NCI-H2196 treated with DMSO at 0.1 percent for 48 hours (cell line): Measurements from ENCODE around the gene CCRL2.
"Not testable (repeated sequence)": the region's sequence is repeated elsewhere in the genome, so short reads cannot be mapped to it uniquely, and the experiment has no call there.

Experiments
- DNase-seq: peaks from one replicate; lab custom pipeline; 2025; ENCODE audit not compliant: unreplicated experiment; lab: John Stamatoyannopoulos, UW

The CCRL2 gene

DNA sequence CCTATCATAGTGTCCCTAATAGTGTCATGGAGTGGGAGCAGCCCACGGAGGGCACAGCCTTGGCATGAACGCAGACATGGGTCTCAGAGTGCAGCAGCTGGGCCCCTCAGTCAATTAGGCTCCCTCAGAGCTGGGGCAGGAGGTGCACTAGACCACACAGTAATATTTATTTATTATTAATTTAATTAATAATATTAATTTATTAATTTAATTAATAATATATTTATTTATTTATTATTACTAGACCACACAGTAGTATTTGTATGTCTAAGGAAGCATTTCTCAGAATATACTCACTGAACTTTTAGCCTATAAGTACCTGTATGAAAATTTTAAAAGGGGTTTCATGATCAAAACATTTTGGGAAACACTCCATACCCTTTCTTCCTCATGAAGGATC, 5.5 kb upstream of the CCRL2 start:
- DNase-seq = no peak

DNA sequence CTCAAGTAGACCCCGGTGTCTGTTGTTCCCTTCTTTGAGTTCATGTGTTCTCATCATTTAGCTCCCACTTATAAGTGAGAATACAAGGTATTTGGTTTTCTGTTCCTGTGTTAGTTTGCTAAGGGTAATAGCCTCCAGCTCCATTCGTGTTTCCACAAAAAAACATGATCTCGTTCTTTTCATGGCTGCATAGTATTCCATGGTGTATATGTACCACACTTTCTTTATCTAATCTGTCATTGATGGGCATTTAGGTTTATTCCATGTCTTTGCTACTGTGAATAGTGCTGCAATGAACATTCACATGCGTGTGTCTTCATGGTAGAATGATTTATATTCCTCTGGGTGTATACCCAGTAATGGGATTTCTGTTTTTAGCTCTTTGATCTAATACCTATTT, 4.2 kb upstream of the CCRL2 start:
- DNase-seq = not testable (repeated sequence)

DNA sequence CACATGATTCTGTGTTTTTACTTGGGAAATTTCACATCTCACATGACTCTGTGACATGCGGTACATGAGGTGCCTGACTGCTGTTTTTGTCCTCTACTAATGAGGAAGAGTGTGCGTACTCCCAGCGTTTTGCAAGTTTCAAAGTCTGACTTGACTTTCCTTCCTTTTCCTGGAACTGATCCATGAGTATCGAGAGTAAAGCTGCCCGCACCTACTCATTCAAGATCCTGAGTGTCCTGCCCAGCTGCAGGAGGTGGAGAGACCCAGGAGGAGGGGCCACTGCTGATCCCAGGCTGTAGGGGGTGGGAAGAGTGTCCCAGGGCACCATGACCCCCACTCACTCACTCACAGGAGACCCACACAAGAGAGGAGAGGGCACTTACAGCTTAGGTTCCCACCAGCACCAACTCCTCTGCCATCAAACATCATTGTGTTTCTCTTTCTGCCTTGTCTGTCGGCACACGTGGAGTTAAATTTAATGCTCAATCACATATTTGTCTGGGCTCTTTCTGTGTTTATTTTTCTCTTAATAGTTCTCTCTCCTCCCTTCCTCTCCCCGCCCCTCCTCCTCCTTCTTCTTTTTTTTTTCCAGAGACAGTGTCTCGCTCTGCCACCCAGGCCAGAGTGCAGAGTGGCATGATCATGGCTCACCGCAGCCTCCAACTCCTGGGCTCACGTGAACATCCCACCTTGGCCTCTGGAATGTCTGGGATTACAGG, 1.6 kb upstream of the CCRL2 start:
- DNase-seq = no peak

DNA sequence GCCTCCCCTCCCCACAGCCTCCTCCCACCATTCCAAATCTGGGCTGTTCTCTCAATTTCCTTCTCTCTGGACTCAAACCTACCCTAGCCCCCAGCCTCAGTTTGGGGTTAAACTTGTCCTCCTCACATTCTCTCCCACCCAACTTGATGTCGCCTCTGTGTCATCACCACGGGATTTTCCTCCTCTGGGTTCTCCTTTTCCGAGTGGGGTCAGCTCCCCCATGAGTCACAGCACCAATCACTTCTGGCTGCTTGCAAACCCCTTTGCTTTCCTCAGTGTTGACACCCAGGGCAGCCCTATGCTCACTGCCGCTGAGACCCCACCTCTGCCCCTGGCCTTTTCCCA, 644 bp upstream of the CCRL2 start:
- no peak for DNase-seq

DNA sequence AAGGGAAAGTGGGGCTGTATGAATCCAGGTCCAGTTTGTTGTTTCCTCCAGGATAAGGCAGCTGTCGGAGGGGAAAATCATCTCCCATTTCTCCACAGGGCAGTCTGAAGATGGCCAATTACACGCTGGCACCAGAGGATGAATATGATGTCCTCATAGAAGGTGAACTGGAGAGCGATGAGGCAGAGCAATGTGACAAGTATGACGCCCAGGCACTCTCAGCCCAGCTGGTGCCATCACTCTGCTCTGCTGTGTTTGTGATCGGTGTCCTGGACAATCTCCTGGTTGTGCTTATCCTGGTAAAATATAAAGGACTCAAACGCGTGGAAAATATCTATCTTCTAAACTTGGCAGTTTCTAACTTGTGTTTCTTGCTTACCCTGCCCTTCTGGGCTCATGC, 911 bp downstream of the CCRL2 start:
- DNase-seq = no peak

DNA sequence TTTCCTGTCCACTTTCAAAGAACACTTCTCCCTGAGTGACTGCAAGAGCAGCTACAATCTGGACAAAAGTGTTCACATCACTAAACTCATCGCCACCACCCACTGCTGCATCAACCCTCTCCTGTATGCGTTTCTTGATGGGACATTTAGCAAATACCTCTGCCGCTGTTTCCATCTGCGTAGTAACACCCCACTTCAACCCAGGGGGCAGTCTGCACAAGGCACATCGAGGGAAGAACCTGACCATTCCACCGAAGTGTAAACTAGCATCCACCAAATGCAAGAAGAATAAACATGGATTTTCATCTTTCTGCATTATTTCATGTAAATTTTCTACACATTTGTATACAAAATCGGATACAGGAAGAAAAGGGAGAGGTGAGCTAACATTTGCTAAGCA, 1.8 kb downstream of the CCRL2 start:
- no peak for DNase-seq

DNA sequence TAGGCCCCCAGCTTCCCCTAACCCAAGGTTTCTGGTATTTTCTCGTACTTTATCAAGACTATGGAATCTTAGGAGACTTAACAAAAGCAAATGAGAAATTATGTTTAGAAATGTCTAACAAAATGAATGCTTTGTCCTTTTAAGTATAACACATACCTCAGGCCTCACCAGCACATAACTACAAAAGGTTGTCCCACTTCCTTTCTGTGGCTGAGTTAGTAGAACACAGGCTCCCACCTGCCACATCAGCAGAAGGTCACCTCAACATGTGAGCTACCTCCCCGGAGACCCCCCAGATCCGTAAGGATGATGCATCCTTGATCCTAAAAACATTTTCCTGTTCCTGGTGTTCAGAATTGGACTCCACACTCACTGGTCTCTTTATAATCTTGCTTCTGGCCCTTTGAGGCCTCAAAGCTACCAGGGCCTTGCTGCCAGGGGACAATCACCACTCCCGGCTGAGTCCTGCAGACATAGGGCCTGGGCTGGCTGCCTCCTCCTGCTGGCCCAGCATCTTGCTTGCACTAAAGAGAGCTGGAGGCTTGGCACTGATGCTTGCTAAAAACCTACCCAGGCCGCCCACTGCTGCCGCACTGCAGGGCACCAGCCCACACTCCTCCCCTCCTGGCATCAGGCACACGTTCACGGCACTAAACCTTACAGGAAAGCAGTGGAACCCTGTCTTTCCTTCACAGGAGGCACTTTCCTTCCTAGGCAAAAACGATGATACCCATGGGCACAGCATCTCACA, 2.9 kb downstream of the CCRL2 start:
- DNase-seq = no peak

DNA sequence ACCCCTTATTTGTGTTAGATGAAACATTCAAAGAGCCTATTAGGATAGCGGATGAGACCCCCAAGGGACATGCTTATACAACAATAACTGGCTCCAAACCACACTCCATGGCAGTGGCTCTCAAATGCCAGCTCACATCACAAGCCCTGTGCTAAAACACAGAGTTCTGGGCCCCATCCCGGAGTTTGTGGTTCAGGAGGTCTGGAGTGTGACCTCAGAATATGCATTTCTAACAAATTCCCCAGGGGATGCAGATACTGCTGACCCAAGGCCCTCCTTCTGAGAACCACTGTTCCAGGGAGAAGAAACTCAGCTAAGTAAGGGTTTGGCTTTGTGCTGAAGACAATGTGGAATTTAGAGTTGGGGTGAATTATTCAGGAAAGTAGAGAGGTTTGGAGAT, 3.6 kb downstream of the CCRL2 start:
- DNase-seq = no peak

DNA sequence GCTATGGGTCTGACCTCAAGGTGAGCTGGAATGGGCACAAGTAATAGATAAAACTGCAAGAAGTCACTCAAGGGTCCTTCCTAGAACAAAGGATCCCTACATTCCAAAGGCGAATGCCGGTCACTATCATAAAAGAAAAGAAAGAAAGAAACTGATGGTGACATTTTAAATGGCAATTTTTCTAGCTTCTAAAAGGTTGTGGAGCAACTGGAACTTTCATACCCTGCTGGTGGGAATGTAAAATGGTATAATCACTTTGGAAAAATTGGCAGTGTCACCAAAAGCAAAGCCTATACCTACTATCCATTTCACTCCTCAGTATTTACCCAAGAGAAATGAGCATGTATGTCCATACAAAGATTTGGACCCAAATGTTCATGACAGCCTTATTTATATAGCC, 4.2 kb downstream of the CCRL2 start:
- DNase-seq = no peak

DNA sequence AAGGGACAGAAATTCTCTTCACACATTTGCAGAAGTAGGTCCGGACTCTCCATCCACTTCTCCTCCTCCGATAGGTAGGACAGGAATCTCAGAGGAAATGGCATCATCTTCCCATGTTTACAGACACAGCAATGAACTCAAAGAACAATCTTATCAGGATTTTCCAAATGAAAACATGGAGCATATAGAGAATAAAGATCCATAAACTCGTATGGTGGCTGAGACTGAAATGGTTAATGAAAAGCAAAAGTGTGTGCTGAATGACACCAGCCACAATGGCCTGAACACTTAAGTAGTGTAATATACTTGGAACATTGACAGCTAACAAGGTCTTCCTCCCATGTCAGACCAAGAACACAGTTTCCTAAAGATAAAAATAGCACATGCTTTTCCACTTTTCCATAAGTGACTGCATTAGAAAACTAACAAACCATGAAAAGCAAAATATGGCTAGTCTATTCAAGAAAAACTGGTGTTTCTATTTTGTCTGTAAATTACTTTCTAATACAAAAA, 5.8 kb downstream of the CCRL2 start:
- no peak for DNase-seq

DNA sequence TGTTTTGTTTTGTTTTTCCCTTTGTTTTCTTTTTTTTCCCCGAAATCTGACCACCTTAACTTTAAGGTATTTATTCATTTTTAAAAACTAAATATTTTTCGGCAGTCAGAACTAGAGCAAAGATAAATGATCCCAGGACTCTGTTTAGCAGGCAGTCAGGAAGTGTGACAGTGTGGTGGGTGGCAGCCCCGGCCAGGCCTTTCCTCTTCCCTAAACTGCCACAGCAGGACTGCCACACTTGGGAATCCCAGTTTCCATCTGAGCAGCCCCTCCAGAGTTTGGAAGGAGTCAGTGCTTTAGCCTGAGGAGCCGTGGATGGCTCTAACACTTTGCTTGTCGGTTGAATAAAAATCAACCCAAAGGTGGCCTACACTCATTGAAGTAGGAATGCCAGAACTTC, 6.9 kb downstream of the CCRL2 start:
- no peak for DNase-seq

DNA sequence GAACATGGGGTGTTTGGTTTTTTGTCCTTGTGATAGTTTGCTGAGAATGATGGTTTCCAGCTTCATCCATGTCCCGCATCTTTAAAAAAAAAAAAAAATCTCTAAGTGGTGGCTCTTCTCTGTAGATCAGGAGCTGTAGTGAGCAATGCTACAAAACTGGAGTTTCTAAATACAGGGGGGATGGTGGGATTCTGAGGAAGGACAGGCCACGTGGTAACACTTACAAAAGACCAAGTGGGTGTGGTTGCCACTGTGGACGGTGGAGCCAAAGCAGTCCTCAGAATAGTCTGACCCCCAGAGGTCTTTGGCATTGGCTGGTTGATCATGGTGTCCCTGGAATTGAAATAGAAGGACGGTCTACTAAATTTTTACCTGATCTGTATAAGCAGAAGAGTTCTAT, 7.7 kb downstream of the CCRL2 start:
- DNase-seq = no peak

DNA sequence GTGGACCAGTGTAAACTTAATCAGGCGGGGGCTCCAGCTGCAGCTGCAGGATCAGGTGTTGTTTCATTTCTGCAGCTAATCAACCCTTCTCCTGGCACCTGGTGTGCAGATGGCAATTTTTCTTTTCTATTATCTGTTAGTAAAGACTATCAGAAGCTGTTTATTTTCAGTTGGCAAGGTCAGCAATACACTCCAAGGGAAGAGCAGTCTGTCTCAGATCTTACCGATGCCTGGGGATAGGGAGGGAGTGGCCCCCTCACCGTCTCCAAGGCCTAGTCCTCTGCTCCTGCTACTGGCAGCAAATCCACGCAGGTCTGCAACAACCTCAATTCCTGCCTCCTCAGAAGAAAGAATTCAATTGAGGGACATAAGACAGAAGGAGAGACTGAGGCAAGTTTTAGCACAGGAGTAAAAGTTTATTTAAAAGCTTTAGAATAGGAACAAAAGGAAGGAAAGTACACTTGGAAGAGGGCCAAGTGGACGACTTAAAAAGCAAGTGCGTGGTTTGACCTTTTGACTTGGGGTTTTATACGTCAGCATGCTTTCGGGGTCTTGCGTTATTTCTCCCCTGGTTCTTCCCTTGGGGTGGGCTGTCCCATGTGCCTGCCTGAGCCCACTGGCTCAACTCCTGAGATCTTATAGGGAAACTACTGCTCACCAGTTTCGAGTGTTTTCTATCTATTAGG, 9.2 kb downstream of the CCRL2 start:
- no peak for DNase-seq

DNA sequence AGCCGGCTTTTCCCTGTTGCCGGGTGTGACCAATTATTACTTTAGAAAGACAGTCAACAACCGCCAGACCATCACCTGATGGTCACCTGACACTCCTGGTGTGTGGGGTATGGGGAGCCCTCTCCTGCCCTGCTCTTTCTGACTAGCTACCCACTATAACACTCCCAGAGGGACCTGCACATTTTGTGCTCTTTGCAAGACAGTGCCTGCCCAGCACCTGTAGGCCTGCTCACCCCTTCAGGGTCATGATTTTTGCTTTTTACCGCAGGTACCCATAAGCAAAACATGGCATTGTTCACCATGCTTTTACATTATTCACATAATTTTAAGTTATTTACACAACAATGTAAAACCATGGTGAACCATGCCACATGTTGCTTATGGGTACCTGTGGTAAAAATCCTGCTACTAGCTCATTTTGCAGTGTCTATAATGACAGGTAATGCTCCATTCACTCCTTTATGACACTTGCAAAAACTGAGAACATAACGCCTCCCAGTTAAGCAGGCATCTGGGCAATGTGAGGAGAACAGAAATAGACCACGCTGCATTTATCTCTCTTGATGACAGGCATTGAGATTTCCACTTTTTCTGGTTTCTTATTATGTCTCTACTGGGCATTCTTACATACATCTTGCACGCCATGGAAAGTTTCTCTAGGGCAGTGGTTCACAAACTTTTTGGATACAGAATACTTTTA, 9.9 kb downstream of the CCRL2 start:
- DNase-seq = no peak

DNA sequence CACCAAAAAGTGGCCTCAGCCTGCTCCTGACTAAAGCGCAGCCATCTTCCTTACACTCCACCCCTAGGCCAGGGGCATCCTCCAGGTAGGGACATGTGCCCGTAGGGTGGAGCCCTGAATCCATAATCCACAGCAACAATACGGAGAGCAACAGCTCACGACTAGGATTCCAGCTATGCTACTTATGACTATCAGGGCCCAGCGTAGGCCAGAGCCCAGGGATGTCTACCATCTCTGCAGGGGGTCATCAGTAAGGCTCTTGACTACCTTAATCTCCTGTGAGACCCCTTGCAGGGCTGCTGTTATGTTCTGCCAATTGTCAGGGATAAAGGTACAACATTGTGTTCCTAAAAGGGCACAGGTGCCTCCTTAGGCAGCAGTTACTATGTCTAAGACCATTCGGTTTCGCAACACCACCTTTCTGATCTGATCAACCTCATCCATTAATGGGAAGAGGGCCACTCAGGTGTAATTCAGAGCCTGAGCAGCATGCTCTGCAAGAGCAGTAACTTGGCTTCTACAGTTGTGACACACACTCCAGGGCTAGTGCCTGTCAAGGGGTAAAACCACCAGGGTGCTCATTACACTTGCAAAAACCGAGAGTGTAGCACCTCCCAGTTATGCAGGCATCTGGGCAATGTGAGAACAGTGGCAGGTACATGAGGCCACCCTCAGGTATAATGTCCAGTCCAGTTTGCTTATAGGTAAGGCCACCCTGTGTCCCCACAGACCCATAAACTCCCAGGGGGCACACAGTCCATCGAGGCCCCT, 11.0 kb downstream of the CCRL2 start:
- no peak for DNase-seq

DNA sequence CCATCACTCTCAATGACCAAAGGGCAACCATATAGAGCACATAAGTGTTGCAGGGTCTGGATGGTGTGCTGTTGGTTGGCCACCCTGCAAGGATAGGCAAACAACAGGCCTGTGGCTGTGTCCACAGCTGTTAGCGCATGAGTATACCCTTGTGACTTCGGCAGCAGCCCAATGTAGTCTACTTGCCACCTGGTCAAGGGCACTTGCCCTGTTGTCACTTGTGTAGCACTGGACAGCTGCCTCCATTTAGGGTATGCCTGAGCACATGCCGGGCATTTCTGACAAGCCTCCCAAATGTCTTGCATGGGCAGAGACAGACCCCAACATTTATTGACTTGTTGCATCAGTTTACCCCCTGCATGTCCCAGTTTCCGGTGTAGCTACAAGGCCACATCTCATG, 12.8 kb downstream of the CCRL2 start:
- DNase-seq = no peak

DNA sequence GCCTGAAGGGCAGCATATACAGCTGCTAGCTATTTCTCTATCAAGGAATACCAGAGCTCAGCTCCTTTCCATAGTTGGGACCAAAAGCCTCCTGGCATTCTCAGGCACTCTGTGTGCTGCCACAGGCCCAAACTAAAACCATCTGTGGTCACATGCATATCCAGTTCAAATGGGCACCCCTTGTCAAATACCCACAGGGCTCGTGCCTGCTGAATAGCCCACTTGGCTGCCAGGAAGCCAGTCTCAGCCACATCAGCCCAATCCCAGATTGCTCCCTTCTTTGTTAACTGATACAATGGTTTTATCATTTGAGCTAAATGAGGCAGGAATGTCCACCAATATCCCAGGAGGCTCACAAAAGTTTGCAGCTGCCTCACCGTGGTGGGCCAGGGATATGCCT, 13.9 kb downstream of the CCRL2 start:
- DNase-seq = no peak

DNA sequence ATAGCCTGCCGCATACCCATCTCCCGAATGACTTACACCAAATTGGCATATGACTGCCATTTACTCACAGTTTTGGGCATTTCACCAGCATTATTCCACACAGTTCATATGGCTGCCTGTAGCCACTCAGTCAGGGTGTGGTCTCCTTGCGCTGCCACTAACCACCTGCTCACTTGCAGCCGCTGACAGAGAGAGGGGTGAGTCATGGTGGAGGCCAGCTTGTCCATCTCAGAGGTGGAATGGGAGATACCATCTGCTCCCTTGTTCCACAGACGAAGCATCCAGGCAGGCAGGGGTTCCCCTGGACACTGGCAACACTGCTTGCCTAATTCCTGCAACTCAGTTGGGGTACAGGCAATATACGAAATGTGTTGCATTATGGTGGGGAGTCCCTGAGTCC, 15.6 kb downstream of the CCRL2 start:
- no peak for DNase-seq

DNA sequence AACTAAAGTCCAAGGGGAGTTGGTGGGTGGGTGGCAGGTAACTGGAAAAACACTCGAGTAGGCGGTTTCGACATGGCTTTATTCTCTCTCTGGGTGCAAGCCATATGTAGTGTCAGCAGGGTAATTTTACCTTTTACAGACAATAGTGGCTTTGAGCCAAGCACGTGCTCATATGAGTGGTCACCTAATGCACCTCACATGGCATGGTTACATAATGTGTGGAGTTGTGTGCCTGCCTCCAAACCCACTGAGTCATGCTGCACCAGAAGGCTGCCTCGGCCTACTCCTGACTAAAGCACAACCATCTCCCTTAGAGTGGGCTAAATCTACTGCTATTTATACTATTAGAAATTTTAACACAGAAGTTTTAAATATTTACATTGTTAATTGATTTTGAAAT, 16.5 kb downstream of the CCRL2 start:
- DNase-seq = no peak

DNA sequence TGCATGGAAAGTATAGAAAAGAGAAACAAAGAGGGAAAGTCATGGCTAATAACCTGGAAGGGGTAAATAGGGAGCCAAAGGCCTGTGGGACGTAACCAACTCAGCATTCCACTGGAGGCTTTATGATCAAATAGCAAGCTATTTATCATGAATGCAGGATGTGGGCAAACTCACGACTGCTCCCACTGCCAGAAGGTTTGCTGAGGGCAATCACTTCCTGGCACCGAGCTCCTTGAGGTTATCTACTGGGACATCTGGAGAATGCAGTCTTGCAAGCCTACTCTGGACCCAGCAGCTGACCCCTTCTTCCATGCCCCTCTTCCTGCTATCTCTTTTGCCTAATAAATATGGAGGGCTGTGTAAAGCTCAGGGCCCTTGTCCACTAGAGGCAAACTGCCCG, 19.4 kb downstream of the CCRL2 start:
- not testable (repeated sequence) for DNase-seq

DNA sequence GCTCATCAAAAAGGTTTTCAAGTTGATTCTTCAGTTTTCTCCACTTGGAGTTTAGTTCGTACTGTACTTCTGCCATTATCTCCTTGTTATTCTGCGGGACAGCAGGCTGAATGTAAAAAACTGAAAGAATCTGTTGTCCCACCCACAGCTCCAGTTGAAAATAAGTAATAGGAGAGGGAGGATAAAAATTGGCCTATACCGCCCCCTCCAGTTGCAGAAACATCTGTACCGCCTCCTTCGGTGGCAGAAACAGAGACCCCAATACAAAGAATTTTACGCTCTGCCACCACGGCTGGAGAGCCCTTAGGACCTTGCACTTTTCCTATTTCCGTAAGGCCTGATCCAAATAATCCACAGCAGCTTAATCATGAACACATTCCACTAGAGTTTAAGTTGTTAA, 20.3 kb downstream of the CCRL2 start:
- DNase-seq = not testable (repeated sequence)
